Measurements from ENCODE around the gene FXYD3.

DNA sequence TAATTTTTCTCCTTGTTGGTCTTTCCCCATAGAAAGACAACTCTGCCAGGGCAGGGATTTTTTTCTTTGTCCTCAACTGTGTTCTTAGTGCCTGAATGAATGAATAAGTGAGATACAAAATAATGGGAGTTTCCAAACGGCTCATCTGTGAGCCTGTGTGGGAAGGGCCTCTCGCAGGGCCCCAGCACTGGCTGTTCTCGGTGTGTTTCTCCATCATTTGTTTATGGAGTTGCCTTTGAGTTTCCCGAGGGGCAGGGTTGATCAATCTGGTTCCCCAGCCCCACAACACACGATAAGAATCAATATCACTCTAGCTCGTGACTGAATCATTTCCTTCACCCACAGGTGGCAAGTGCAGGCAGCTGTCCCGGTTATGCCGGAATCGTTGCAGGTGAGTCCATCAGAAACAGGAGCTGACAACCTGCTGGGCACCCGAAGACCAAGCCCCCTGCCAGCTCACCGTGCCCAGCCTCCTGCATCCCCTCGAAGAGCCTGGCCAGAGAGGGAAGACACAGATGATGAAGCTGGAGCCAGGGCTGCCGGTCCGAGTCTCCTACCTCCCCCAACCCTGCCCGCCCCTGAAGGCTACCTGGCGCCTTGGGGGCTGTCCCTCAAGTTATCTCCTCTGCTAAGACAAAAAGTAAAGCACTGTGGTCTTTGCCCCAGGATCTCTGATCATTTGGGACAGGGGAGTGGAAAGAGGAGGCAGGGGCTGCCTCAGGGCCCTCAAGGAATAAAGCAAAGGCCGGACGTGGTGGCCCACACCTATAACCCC is 53.8 kb downstream of the FXYD3 start:
- no peak for TF ChIP-seq CTCF (IDR thresholded peaks at IDR 0.05)
- TF ChIP-seq EP300 (IDR thresholded peaks at IDR 0.05): no peak
